RCC 7860 (cell line): ENCODE results near the gene ATP1B4.
"Not testable (repeated sequence)": the region's sequence is repeated elsewhere in the genome, so short reads cannot be mapped to it uniquely, and the experiment has no call there.

Experiments
- DNase-seq: peaks from one replicate; pipeline ENCODE4 v3.0.0-alpha.2; 2015; ENCODE audit warnings: low spot score
- FAIRE-seq: peaks from 2 replicates; lab custom pipeline; 2012; peaks lifted over from hg19 to GRCh38; lab: Jason Lieb, UNC

The ATP1B4 gene

GRCh38 chrX:120361764-120362305, at the start of gene ATP1B4:
Gene ATP1B4, plus strand, starts transcription at chrX:120362089. Its CDS starts 80 bp downstream, at chrX:120362169.
- DNase-seq, result no peak
- FAIRE-seq, result no peak

GRCh38 chrX:120315776-120316175, 46.1 kb upstream of the ATP1B4 start:
- no peak for DNase-seq

DNA sequence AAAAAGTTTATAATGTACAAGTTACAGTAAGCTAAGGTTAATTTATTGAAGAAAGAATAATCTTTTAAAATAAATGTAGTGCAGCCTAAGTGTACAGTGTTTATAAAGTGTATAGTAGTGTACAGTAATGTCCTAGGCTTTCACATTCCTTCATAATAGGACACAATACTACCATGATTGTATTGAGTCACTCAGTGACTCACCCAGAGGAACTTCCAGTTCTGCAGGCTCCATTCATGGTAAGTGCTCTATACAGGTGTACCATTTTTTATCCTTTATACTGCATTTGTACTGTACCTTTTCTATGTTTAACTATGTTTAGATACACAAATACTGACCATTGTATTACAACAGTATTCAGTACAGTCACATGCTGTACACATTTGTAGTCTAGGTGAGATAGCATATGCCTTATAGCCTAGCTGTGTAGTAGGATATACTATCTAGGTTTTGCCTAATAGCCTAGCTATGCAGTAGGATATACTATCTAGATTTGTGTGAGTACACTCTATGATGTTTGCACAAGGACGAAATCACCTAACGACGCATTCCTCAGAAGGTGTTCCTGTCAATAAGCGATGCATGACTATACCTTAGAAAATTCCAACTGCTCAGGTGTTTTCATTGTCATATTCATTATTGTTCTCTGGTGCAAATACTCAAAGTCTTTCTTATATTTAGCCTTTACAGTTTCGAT, 45.2 kb upstream of the ATP1B4 start:
- DNase-seq (peak; percentile 21), FAIRE-seq (peak; percentile 68)

More at GRCh38 chrX:120315776-120316175, 46.1 kb upstream of the ATP1B4 start:
- FAIRE-seq, result no peak

DNA sequence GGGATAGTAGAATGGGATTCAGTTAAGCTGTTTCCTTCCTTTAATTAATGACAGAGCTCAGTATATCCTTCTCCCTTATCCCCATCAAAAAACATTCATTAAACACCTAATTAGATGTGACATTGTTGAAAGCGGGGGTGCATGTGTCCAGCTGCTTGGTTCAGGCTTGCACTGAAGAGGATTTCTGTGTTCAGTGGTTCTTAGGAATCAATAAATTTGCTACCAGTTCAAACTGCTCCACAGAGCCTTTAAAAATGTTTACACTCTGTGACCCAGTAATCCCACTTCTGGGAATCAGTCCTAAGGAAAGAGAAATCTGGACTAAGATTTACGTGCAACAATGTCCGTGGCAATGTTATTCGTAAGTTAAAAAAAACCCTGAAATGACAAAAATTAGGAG, 43.5 kb upstream of the ATP1B4 start:
- DNase-seq (no peak), FAIRE-seq (no peak)

DNA sequence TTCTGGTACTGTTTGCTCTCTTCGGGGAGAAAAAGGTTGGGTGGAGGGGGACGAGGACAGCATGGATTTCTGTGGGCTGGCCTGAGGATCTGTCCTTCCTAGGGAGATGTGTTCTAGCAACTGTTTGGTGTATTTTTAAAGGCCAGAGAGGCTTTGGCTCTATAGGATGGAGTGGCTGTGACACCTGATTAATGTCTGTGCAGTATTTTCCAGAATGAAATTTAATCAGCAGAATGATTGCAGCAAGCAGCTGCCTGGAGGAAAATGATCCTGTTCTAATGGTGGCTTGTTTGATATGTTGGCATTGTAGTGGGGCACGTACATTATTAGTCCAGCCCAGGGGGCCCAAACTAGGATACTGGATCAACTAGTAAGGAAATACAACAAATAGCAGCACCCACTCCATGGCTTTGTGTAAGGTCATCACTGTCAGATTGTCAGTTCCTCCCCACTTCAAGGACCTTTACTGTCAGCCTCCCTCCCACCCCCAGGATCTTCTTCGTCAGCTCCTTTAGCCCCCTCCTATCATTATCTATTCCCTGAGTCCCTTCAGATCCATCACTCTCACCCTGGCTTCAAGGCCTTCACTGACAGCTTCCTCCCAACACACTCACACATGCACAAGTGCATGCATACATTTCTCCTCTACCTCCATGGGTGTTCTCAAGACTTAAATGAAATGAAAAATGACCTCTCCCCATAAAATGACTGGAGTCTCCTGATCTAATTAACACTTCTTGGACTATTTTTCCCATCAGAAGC, 40.2 kb upstream of the ATP1B4 start:
- DNase-seq, result no peak
- no peak for FAIRE-seq

- DNase-seq (no peak), FAIRE-seq (no peak)
These were observed 30.8 kb upstream of the ATP1B4 start for GRCh38 chrX:120331116-120331515.

- no peak for DNase-seq
- FAIRE-seq, result no peak
These were observed 29.5 kb upstream of the ATP1B4 start for GRCh38 chrX:120332394-120332793.

- DNase-seq (no peak), FAIRE-seq (no peak)
These were observed 27.7 kb upstream of the ATP1B4 start for GRCh38 chrX:120334151-120334550.

- DNase-seq (no peak), FAIRE-seq (no peak)
These were observed 27.3 kb upstream of the ATP1B4 start for GRCh38 chrX:120334603-120335002.

GRCh38 chrX:120335289-120335688, 26.6 kb upstream of the ATP1B4 start:
- no peak for FAIRE-seq

GRCh38 chrX:120336899-120337298, 25.0 kb upstream of the ATP1B4 start:
- DNase-seq, result no peak
- no peak for FAIRE-seq

More at GRCh38 chrX:120335289-120335688, 26.6 kb upstream of the ATP1B4 start:
- no peak for DNase-seq

- DNase-seq, FAIRE-seq: not testable (repeated sequence)
These were observed 17.3 kb upstream of the ATP1B4 start for GRCh38 chrX:120344566-120344965.

GRCh38 chrX:120350450-120351138, 11.3 kb upstream of the ATP1B4 start:
- no peak for FAIRE-seq

GRCh38 chrX:120356084-120356483, 5.8 kb upstream of the ATP1B4 start:
- no peak for FAIRE-seq
- DNase-seq, result no peak

More at GRCh38 chrX:120350450-120351138, 11.3 kb upstream of the ATP1B4 start:
- DNase-seq, result no peak

GRCh38 chrX:120357186-120357585, 4.7 kb upstream of the ATP1B4 start:
- DNase-seq, result no peak
- FAIRE-seq, result no peak

DNA sequence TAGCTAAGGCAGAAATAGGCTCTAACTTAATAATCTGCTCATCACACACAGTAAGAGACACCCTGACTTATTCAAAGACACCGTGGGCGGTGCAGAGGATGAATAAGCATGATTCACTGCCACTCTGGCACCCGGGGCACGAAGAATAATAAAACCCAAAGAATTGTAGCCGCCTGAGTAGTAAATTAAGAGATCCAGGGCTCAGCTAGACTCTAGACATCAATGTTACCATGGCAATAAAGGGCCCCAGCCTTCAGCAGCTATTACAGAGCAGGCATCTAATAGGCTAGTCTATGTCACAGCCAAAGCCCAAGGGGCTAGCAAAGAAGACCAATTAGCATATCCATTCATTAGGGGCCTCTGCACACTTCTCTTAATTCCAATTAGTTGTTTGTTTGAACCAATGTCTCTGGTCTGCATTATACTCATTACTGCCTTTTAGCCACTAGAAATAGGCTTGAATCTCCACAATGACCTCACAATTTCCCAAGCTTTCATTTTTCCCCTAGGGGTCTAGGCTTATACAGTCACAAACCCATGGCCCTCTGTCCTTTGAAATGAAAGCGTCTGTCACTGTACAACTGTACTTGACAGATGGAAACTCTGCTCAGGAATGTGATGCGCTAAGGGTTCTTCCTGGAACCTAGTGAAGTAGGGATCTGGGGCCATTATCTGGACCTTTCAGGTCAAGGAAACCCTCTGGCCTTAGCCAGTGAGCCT, 3.0 kb upstream of the ATP1B4 start:
- DNase-seq (peak; percentile 41), FAIRE-seq (no peak)

DNA sequence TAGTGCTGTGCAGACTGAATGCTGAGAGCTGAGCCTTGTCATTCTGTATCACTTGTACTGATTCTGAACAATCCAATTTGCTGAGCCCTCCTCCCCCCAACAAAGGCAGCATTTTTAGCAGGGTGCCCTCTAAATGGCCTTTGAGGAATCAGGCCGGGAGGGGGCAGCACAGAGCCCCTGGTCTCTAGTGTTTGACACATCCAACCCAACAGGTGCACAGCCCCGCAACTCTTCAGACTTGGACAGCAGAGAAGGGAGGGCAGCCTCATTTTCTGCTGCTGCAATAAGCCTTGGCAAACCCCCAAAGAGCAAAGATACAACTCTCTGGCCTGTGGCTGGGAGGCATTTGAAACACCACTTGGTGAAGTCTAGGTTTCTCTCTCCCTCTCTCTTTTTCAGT, 3.4 kb downstream of the ATP1B4 start:
- DNase-seq, result no peak

GRCh38 chrX:120365968-120366367, 4.1 kb downstream of the ATP1B4 start:
- FAIRE-seq (no peak), DNase-seq (no peak)

More for the DNA sequence above, 3.4 kb downstream of the ATP1B4 start:
- no peak for FAIRE-seq

DNA sequence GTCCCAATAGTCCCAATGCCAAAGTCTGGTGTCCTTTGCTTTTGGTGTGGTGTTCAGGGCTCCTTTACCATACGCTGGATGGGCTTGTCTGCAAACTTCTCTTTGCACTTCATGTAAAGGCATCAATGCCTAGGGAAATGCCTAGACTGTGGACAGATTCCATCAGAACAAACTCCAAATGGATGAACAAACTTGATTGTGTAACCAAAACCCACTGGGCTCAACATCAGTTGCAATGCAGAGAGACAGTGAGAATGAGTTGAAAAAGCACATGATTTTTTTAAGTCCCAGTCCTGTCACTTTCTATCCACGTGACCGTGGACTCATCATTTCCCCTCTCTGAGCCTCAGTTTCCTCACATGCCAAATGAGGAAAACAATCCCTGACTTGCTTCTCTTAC, 4.9 kb downstream of the ATP1B4 start:
- no peak for FAIRE-seq
- DNase-seq, result no peak

- DNase-seq, result no peak
- FAIRE-seq, result no peak
These were observed 5.7 kb downstream of the ATP1B4 start for GRCh38 chrX:120367402-120368109.
